ENCODE results near the gene MIPOL1.
A peak's percentile ranks its signal among the peaks of the same experiment; 100 is the strongest.
"Not testable (repeated sequence)": the region's sequence is repeated elsewhere in the genome, so short reads cannot be mapped to it uniquely, and the experiment has no call there.

The MIPOL1 gene

GRCh38 chr14:37555596-37555995 is 357.9 kb downstream of the MIPOL1 start:
- DNase-seq, result not testable (repeated sequence)

DNA sequence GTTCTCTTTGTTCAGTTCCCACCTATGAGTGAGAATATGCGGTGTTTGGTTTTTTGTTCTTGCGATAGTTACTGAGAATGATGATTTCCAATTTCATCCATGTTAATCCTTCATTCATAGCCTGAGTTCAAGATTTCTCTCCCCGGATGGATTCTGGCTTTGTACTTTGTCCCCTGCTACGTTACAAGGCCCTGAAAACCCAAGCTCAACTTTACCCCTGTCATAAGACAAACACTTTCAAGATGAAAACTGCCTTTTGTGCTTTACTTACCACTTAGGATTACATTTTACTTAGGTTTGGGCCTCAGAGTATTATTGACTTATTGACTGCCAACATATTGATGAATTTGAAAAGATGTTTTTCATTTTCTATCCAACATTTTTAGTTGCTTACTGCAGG is 361.0 kb downstream of the MIPOL1 start:
- DNase-seq, result no peak

GRCh38 chr14:37559386-37559785 is 361.6 kb downstream of the MIPOL1 start:
- no peak for DNase-seq

DNA sequence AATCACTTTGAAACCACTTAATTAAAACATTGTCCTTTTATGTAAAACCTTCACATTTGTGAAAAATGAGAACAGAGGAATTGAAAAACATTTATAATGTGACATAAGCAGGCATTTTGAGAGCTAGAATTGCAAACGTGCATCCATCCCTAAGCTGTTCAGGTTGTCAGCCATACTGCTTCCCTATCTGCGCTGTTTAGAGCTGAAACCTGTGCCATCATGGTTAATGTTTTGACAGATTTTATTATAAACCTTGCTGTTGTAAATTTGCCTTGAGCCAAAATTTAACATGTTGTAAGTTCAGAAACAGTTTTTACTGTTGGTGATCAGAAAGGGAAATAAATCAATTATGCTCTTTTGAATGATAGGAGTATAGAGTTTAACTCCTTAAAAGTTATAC is 365.5 kb downstream of the MIPOL1 start:
- no peak for DNase-seq

- no peak for DNase-seq
Measured at GRCh38 chr14:37565550-37565949, 367.8 kb downstream of the MIPOL1 start.

DNA sequence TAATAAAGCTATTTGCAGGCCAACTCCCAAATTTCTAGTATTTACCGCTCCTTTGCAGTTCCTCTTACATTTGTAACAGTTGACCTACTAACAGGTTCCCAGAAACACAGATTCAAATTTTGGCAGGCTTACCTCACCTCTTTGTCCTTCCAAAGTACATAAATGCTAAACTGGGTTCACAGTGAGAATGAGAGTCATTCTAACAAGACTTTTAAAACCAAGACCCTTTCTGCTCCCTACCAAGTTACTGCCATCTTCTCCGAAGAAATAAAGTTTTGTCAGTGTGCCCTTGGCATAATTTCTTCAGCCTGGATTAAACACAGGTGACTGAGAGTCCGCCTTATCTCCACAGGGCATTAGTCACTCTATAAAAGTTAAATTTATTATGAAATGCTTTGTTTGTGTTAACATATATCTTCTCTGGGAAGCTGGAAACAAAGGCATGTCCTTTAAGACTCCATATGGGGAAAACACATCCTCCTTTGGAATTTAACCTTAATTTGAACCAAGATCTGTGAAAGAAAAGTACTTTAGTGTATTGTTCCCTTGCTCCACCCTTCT is 369.2 kb downstream of the MIPOL1 start:
- DNase-seq, result no peak

DNA sequence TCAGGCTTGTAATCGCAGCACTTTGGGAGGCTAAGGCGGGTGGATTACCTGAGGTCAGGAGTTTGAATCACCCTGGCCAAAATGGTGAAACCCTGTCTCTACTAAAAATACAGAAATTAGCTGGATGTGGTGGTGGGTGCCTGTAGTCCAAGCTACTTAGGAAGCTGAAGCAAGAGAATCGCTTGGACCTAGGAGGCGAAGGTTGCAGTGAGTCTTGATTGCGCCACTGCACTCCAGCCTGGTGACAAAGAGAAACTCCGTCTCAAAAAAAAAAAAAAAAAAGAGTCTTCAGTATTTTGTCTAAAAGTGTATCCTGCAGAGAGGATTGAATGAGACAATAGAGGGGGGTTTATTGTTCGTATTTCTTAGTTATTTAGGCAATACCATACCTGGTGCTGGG is 372.0 kb downstream of the MIPOL1 start:
- DNase-seq, result no peak

DNA sequence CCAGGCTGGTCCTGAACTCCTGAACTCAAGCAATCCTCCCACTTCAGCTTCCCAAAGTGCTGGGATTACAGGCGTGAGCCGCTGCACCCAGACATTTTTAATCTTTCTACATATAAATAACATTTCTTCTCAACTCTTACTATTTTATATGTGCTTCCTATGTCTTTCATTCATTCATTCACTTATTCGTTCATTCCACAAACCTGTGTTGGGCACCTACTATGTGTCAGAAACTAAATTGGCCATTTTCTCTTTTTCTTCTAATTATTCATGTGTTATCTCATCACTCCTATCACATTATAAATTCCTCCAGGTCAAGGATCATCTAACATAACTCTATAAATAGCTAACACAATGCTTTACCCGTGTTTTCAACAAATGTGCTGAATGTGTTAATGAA is 373.7 kb downstream of the MIPOL1 start:
- DNase-seq, result no peak

- no peak for DNase-seq
Measured at GRCh38 chr14:37573356-37573755, 375.6 kb downstream of the MIPOL1 start.

DNA sequence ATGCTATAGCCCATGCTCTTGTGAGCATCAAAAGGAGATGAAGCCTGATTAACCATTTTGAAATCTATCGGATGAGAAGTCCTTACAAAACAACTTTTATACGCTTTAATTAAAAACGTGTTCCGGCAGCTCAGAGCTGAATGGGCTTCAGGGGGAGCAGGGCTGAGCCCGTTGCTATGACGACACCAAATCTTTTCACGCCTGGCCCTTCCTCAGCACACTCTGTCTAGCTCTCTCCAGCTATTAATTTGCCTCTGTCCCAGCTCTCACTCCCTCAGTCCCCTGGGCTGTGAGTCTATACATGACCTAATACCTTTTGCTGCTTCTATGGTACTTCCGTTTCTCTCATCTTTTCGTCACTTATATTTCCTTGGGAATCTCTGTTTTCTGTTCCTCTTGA is 381.5 kb downstream of the MIPOL1 start:
- DNase-seq, result no peak

DNA sequence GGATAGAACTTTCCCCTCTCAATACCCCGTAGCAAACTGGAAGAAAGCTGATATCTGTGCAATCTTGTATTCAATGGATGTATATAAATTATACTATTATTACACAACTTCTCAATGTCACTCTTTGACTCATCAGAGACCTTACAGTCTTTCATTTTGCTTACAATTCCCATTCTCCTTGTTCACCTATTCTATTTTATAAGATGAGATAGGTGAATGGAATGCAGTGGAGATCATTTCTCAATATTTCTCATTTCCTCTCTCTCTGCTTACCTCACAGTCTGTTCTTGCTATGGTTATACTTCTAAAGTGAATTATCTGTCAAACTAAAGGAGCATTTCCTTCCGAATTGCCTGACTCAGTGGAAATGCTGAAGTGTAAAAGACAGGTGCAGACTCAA is 382.4 kb downstream of the MIPOL1 start:
- no peak for DNase-seq

DNA sequence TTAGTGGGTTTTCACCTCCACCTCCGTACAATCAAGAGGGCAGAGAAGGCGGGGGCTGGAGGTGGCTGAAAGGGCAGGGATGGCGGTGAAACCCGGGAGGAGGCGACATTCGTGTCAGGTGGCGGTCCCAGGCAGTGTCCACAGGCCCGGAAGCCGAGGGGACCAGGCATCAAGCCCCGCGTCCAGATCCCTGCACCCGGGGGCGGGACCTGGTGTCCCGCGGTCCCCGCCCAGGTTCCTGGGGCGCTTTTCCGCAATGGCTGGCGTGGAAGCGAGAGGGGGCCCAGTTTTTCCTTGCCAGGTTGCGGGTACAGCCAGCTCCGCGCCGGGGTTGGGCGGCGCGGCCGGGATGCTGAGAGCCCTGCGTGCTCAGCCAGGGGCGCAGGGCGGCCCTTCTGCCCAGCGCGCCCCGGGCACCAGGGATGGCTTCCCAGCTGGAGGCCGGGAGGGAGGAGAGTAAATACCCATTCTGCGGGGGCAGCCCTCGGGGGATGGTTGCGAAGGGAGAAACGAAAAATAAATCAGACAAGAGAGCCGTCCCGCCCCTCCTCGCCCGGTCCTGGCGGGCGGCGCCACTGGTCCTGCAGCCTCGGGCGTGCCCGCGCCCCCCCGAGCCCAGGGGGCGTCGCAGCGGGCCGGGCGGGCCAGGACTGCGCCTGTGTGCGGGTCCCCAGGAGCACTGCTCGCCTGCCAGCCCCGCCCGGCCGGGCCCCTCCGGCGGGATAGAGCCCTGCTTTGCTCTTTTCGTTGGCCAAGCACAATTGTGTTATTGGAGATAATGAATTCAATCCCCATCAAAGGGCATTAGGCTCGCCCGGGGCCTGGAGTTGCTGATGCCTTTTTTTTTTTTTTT is 385.8 kb downstream of the MIPOL1 start:
- no peak for DNase-seq

DNA sequence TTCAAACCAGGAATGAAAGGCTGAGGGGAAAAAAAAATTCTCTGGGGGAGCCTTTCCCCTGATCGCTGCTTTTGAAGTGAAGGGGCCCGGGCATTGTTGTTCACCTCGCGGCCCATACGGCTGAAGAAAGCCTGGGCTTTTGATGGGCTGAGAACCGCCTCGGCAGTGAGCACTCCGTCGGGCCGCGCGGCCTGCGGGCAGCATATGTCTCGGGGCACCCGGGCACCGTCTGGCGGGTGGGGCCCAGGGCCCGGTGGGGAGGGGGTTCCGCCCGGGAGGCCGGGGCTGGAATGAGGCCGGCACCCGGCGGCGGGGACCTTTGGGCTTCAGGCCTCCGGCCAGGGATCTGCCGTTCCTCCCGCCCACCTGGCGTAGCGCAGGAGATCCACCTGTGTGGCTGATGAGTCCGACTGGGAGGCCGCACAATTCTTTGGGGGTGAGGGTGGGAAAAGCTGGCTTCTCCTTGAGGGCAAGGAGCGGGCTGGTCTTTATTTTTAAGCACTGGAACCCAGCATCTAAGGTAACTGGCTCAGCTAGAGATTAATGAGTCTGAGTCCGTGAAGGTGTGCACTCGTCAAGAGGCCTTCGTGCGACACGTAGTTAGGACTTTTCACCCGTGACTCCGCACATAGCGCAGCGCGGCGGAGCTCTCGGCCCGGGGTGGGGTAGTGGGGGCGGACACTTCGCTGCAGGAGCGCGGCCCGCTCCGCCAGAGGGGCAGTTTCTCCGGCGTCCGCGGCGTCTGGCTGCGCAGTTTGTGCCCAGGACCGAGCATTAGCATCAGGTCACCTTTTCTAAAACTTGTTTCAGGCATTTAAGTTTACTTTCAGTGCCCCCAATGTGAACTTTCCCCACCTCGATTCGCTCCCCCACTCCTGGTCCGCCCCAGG is 386.7 kb downstream of the MIPOL1 start:
- no peak for DNase-seq

GRCh38 chr14:37585101-37585511 is 387.4 kb downstream of the MIPOL1 start:
- no peak for DNase-seq

DNA sequence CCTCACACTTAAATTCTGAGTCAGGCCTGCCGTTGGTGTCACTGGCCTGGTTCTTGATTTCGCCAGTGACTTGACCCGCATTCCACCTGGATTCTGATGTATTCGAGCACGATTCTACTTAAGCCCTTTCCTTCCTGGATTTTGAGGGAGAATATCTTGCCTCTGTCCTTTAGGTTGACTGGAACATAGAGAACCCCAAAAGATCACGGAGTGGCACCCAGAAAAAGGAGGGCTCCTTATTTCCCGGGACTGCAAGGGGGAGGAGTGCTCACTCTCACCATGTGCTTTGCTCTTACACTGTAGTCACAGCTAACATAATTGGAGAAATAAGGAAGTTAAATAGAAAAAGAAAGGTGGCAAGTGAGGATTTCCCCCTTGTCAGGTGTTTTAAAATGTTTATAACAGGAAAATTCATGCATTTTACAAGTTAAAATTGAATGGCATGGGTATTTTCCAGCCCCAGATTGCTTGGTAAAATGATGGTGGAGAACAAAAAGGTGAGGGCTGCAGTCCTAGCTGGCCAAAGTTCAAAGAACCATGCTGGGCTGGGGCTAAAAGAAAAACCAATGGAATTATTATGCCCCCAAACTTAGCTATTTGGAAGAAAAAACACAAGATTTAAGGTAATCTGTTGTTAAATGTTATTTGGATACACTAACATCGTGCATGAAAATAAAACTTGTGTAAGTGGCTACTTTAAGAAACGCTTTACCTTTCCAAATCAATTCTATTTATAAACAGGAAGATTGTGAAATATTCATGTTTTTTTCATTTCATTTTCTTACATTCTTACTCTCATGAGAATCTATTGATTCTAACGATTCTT is 388.4 kb downstream of the MIPOL1 start:
- no peak for DNase-seq

- no peak for DNase-seq
Measured at GRCh38 chr14:37586797-37587130, 389.0 kb downstream of the MIPOL1 start.

GRCh38 chr14:37587131-37587803 is 389.5 kb downstream of the MIPOL1 start:
- no peak for DNase-seq

DNA sequence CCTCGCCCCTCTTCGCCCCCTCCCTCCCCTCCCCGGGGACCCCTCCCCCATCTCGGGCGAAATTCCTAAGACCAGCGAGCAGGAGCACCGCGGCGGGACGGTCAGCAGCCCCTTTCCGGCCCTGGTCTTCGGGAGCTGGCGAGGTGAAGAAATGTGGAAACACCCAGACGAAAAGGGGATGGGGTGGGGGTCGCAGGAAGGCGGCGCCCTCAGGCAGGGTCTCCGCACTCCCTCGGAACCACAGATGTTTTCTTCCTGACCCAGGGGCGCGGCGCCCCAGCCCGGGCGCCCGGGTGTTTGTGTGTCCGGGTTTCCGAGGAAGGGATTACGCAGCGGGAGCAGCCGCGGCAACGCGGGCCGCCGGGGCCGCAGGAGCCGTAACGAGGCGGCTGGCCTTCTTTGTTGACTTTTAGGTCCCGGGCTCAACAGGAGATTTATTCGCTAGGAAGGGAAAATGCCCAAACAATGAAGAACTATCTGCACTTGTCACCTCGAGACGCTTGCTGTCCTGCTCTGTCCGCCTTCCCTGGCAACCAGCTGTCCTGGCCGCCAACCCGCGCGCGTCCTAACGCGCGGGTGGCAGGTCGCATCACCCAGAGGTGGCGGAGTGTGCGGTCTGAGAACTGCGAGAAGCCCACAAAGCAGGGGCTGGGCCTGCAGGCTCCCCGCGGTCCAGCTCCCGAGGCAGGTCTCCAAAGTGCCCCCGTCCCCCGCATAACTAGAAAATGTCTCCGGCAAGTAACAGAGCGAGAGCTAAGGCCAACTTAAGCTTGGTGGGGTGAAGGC is 390.3 kb downstream of the MIPOL1 start:
- DNase-seq, result peak; percentile 39

DNA sequence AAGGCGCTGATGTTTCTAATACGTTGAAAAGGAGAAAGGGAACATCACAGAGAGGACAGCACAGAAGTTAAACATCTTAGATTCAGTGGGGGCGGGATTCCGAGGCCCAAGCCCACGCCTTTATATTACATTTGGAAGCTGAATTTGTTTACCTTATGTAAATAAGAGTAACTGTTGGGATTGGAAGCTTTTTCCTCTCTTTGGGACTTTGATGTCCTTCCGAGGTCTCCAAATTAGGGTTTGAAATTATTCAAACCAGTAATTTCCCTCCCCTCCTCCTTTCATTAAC is 390.9 kb downstream of the MIPOL1 start:
- no peak for DNase-seq

DNA sequence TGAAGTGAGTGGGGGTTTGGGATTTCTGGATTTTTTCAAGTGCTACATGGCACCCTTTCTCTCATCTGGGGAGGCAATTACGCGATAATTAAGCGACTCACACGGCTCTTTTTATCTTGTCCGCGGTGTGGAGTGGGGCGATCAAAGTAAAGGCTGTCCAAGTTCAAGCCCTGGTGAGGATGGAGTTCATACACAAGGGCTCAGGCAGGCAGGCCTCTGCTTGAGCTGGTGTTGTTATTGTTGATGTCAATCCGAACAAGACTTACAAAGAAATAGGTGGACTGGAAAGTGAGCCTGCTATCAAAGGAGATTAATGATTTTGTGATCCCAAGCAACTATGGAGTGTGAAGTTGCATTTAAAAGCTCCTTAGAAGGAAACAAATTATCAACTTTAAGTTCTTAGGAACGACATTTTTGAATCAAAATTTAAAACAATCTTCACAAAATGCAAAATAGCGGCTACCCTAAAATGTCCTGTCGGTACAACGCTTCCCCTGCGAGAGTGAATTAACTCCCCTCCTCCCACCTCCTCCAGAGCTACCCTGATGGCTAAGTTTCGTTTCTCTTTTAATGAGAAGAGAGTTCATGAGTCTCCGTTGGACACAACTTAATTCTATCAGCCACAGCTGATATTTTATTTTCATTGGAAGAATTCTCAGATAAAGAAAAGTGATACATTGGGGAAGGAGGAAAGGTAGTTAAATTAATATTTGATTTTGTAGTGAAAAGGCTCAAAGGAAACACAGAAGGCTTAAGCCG is 391.4 kb downstream of the MIPOL1 start:
- DNase-seq, result no peak
